Lower leg skin (tissue), 3 donors: Measurements from ENCODE around the gene MTMR10.

Experiments
- POLR2A ChIP-seq, 2 donors: fragments of 450-650 bp; IDR thresholded peaks; one replicate each; pipeline ENCODE4 v1.6.1; 2016 to 2017; ENCODE audit warnings: antibody characterized with exemption in 2 of 2, mild to moderate bottlenecking in 1 of 2, moderate library complexity in 1 of 2
- TF ChIP-seq, protein P1 (sequence below), 3 donors: fragments of 450-650 bp; IDR thresholded peaks; one replicate each; pipeline ENCODE4 v1.5.1; 2016; ENCODE audit warnings: antibody characterized with exemption in 3 of 3, mild to moderate bottlenecking in 3 of 3, moderate library complexity in 2 of 3

- TF ChIP-seq, protein P1, sequence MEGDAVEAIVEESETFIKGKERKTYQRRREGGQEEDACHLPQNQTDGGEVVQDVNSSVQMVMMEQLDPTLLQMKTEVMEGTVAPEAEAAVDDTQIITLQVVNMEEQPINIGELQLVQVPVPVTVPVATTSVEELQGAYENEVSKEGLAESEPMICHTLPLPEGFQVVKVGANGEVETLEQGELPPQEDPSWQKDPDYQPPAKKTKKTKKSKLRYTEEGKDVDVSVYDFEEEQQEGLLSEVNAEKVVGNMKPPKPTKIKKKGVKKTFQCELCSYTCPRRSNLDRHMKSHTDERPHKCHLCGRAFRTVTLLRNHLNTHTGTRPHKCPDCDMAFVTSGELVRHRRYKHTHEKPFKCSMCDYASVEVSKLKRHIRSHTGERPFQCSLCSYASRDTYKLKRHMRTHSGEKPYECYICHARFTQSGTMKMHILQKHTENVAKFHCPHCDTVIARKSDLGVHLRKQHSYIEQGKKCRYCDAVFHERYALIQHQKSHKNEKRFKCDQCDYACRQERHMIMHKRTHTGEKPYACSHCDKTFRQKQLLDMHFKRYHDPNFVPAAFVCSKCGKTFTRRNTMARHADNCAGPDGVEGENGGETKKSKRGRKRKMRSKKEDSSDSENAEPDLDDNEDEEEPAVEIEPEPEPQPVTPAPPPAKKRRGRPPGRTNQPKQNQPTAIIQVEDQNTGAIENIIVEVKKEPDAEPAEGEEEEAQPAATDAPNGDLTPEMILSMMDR (IDR thresholded peaks at IDR 0.05), result no peak
- no peak for TF ChIP-seq POLR2A (IDR thresholded peaks at IDR 0.05)
Observed at GRCh38 chr15:30956216-30957124, 35.0 kb downstream of the MTMR10 start.
